IMR-90 (cell line): ENCODE results near the gene CCT3.

Experiments
- MAFK ChIP-seq: IDR thresholded peaks from 2 replicates; pipeline ENCODE4 v1.6.1; 2012; ENCODE audit warnings: low read depth, low read length, improper control_type of control experiment
- TF ChIP-seq, protein P1 (sequence below): conservative IDR thresholded peaks from 2 replicates; pipeline ENCODE4 v1.5.1; 2012; ENCODE audit warnings: mild to moderate bottlenecking, low read depth, low read length, improper control_type of control experiment

DNA sequence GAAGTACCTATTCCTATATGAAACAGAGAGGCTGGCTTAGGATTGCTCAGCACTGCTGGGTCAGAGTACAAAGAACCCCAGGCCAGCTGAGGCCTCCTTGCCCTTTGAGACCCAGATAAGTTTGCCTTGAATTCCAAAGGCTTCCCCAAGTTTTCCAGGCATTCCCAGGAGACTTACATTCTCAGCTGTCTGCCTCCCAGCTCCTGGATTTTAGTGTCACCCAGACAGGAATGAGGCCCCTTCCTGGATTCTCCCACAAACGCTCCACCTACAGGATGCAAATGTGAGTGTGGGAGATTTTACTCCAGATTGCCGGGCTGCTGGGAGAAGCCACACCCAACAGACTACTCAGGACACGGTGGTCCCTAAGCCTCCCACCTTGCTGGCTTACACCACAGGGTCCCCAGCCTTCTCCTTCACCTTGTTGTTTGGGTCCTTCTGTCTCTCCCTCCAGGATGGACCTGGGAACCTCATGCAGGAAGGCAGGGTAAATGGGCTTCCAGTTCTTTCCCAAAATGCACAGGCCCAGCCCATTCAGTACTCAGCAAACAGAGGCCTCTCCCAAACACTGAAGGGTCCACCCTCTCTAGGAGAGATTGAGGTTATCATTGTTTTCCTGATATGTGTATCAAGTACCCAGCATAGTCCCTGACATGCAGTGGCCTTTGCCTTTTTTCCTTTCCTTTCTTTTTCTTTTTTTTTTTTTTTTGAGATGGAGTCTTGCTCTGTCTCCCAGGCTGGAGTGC, 41.5 kb upstream of the CCT3 start:
- TF ChIP-seq, protein P1, sequence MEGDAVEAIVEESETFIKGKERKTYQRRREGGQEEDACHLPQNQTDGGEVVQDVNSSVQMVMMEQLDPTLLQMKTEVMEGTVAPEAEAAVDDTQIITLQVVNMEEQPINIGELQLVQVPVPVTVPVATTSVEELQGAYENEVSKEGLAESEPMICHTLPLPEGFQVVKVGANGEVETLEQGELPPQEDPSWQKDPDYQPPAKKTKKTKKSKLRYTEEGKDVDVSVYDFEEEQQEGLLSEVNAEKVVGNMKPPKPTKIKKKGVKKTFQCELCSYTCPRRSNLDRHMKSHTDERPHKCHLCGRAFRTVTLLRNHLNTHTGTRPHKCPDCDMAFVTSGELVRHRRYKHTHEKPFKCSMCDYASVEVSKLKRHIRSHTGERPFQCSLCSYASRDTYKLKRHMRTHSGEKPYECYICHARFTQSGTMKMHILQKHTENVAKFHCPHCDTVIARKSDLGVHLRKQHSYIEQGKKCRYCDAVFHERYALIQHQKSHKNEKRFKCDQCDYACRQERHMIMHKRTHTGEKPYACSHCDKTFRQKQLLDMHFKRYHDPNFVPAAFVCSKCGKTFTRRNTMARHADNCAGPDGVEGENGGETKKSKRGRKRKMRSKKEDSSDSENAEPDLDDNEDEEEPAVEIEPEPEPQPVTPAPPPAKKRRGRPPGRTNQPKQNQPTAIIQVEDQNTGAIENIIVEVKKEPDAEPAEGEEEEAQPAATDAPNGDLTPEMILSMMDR: no peak
- TF ChIP-seq MAFK: no peak
